Upper lobe of right lung (tissue), 1 donor: Measurements from ENCODE around the gene LRRC55. TPM values are rescaled to one million over a fixed set of nuclear protein-coding genes. Genes with fewer than 3 reads are reported as not detected.

ENCODE experiments used
- ATAC-seq: fragments of 200-7000 bp; cut with Tn5 transposase; one replicate; pipeline ENCODE4 v1.9.1; 2020; ENCODE audit warnings: mild to moderate bottlenecking, moderate library complexity
- DNase-seq: peaks from one replicate; pipeline ENCODE4 v3.0.0-alpha.2; 2020
- H3K27ac ChIP-seq: fragments of 200-600 bp; one replicate; pipeline ENCODE4 v1.8.0; 2022
- H3K27me3 ChIP-seq: fragments of 200-600 bp; one replicate; pipeline ENCODE4 v1.8.0; 2022; ENCODE audit warnings: mild to moderate bottlenecking
- H3K36me3 ChIP-seq: fragments of 200-600 bp; one replicate; pipeline ENCODE4 v1.8.0; 2022
- H3K4me1 ChIP-seq: fragments of 200-600 bp; one replicate; pipeline ENCODE4 v1.8.0; 2022
- H3K4me3 ChIP-seq: fragments of 200-600 bp; one replicate; pipeline ENCODE4 v1.8.0; 2022; ENCODE audit warnings: mild to moderate bottlenecking
- H3K9me3 ChIP-seq: fragments of 200-600 bp; one replicate; pipeline ENCODE4 v1.8.0; 2022
- CTCF ChIP-seq: fragments of 200-600 bp; IDR thresholded peaks from one replicate; pipeline ENCODE4 v1.8.0; 2022; ENCODE audit warnings: antibody characterized with exemption
- intact Hi-C: fragments of 100-400 bp; cut with DNase I; formaldehyde crosslinking; loops from one replicate; pipeline ENCODE4 v1.11.0; 2022
- total RNA-seq: library from RNA; stranded (reverse); fragmentation: NEBNext Ultra II Directional; extraction: Animal tissue kit (Norgen Biotek cat#: 25700); gene quantifications from one replicate; pipeline ENCODE4 v1.2.1, GENCODE V29; 2021
- donor health status: DM: no; HTN: yes; CAD: no; lungs with severe emphysema.

Gene LRRC55
- total RNA-seq, 1 donor from 2014 or later, result not detected

- Histone ChIP-seq H3K27me3 (no peaks in the 10 kb centered on the region), H3K4me3 (no peak overlapping the region), H3K27ac (no peak overlapping the region), H3K36me3 (no peaks in the 10 kb centered on the region), H3K9me3 (no peaks in the 10 kb centered on the region), H3K4me1 (peaks cover 3% of the 10 kb centered on the region)
- ATAC-seq (no peak), DNase-seq (no peak)
- no peak for TF ChIP-seq CTCF
- intact Hi-C loops, result no loop called here
Observed at GRCh38 chr11:57152134-57152533, 29.6 kb upstream of the LRRC55 start.

GRCh38 chr11:57153448-57153847 is 28.3 kb upstream of the LRRC55 start:
- DNase-seq (no peak), ATAC-seq (no peak)
- Histone ChIP-seq H3K9me3 (no peaks in the 10 kb centered on the region), H3K36me3 (no peaks in the 10 kb centered on the region), H3K4me1 (peaks cover 3% of the 10 kb centered on the region), H3K27me3 (no peaks in the 10 kb centered on the region), H3K4me3 (no peak overlapping the region), H3K27ac (no peak overlapping the region)
- intact Hi-C loops, result no loop called here
- TF ChIP-seq CTCF, result no peak

GRCh38 chr11:57154739-57155138 is 27.0 kb upstream of the LRRC55 start:
- no peak for ATAC-seq
- TF ChIP-seq CTCF, result no peak
- no peaks in the 10 kb centered on the region for H3K9me3 ChIP-seq
- no peak for DNase-seq
- H3K4me1 ChIP-seq, result peaks cover 3% of the 10 kb centered on the region
- H3K27ac ChIP-seq, result no peak overlapping the region
- H3K36me3 ChIP-seq, result no peaks in the 10 kb centered on the region
- H3K4me3 ChIP-seq, result no peak overlapping the region
- intact Hi-C loops, result no loop called here
- H3K27me3 ChIP-seq, result no peaks in the 10 kb centered on the region

- ATAC-seq (no peak), DNase-seq (no peak)
- H3K4me1 ChIP-seq, result peaks cover 3% of the 10 kb centered on the region
- H3K36me3 ChIP-seq, result no peaks in the 10 kb centered on the region
- H3K27me3 ChIP-seq, result no peaks in the 10 kb centered on the region
- H3K9me3 ChIP-seq, result no peaks in the 10 kb centered on the region
- intact Hi-C loops, result no loop called here
- no peak for TF ChIP-seq CTCF
- no peak overlapping the region for H3K27ac ChIP-seq
- no peak overlapping the region for H3K4me3 ChIP-seq
Observed at GRCh38 chr11:57155400-57155799, 26.4 kb upstream of the LRRC55 start.

- Histone ChIP-seq H3K9me3 (no peaks in the 10 kb centered on the region), H3K27me3 (no peaks in the 10 kb centered on the region), H3K4me3 (no peak overlapping the region), H3K27ac (no peak overlapping the region), H3K36me3 (no peaks in the 10 kb centered on the region), H3K4me1 (no peaks in the 10 kb centered on the region)
- TF ChIP-seq CTCF, result no peak
- intact Hi-C loops, result no loop called here
- DNase-seq, result no peak
- no peak for ATAC-seq
Observed at GRCh38 chr11:57155838-57156607, 25.7 kb upstream of the LRRC55 start.

GRCh38 chr11:57156928-57157327 is 24.8 kb upstream of the LRRC55 start:
- Histone ChIP-seq H3K4me3 (no peak overlapping the region), H3K4me1 (no peaks in the 10 kb centered on the region), H3K27ac (no peak overlapping the region), H3K9me3 (no peaks in the 10 kb centered on the region), H3K27me3 (no peaks in the 10 kb centered on the region), H3K36me3 (no peaks in the 10 kb centered on the region)
- TF ChIP-seq CTCF, result no peak
- no peak for DNase-seq
- intact Hi-C loops, result no loop called here
- no peak for ATAC-seq
